HG02970 (cell line): ENCODE results near the gene RPL41.
A peak's percentile ranks its signal among the peaks of the same experiment; 100 is the strongest.

ENCODE experiments used
- ATAC-seq: cut with Tn5 transposase; IDR thresholded peaks from one replicate; pipeline ENCODE4 v1.9.1; 2021; ENCODE audit warnings: mild to moderate bottlenecking, moderate library complexity, moderate number of reproducible peaks; ENCODE audit not compliant: unreplicated experiment, low FRiP score

Gene RPL41

DNA sequence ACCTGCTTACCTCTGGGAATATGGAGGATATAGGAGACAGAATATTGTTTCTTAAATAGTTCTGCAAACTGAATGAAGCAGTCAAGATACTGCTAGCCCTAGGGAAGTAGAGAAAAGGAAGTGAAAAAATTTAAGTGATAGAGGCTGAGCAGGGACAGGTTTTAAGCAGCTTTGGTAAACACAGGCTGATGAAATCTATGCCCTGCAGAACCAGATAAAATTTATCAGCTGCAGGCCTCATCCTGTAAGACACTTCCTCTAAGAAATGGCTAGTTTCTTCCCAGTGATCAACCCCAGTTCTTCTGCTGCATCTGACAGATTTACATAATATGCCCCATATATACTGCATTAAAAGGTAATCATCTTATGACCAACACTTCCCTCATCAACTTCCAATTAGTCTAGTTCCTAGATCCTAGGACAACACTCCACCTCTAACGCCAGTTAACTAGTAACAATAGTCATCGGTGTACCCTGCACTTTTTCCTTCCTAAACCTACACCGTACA is 10.4 kb downstream of the RPL41 start:
- no peak for ATAC-seq

DNA sequence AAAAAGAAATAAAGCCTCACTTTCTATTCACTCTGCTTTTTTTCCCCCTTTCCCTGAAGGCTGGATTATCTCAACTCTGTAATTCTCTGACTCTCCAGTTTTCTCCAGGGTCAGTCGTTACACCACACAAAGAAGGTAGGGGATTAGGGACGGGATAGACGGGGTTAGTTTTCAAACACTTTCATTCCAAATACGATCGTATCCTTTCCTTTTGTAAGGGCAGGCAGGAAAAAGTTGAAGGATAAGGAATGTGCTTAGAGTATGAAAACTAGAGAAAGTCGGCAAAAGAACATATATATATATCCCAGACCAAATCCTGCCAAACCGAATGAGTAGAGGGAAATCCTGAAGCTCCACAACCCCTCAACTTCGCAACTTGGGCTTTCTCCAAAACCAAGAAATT is 11.1 kb downstream of the RPL41 start:
- no peak for ATAC-seq

- ATAC-seq: peak; percentile 81
These were observed 11.6 kb downstream of the RPL41 start, which contains the start of gene ESYT1 for GRCh38 chr12:56127888-56128669. Gene ESYT1 (plus strand): TSS chr12:56128267. CDS start chr12:56128320, 53 bp downstream.

DNA sequence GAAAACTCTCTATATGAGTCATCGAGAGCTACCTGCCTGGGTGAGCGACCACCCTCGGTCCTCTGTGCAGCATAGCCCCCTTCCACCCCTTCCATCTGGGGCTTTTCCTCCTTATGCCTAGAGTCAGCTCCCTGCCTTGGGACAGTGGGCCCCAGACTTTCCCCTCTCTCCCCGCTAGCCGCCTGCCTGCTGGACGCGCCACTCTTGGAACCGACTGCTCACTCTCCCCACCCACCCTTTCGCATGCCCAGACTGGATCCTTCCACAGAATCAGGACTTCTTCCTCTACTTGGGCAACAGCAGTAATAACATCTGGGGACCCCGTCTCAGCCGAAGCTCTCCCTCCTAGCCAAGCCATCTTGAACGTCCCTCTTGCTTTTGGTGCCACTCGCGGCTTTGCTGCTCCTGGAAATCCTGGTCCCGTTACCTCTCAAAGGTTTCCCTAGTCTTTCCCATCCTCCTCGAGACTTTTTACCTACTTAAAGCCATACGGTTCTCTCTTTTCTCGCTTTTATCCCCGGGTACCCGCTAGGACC is 12.3 kb downstream of the RPL41 start:
- ATAC-seq: no peak

- no peak for ATAC-seq
These were observed 12.9 kb downstream of the RPL41 start for GRCh38 chr12:56129206-56129941.

DNA sequence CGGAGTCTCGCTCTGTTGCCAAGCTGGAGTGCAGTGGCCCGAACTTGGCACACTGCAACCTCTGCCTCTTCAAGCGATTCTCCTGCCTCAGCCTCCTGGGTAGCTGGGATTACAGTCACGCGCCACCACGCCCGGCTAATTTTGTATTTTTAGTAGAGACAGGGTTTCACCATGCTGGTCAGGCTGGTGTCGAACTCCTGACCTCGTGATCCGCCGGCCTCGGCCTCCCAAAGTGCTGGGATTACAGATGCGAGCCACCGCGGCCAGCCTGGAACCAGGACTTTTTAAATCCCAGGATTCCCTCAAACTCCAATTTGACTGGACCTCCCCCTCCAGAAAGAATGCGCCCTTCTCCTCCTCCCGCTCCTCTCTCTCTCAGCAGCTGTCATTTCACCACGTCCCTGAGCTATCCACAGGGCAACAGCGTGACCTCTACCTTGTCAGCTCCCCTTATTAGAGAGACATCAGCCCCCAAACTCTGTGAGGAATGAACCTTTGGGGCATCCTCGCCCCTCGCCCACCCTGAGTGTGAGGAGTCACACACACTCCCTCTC is 13.6 kb downstream of the RPL41 start:
- ATAC-seq: no peak

DNA sequence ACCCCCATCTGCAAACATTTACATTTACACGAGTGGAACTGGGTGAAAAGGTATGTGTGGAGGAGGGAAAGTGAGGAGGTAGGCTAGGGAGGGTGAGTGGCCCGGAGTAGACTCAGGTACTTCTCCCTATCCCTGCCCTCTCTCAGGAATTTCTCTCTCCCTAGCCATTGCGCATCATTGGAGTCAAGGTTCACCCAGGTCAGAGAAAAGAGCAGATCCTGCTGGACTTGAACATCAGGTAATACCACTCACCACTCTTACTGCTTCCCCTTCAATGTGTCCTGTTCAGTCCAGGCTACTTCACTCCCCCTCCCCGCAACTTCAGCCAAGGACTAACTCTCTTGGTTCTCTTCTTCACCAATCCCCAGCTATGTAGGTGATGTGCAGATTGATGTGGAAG is 14.4 kb downstream of the RPL41 start:
- ATAC-seq: no peak

GRCh38 chr12:56134897-56135296 is 18.5 kb downstream of the RPL41 start:
- ATAC-seq: no peak

DNA sequence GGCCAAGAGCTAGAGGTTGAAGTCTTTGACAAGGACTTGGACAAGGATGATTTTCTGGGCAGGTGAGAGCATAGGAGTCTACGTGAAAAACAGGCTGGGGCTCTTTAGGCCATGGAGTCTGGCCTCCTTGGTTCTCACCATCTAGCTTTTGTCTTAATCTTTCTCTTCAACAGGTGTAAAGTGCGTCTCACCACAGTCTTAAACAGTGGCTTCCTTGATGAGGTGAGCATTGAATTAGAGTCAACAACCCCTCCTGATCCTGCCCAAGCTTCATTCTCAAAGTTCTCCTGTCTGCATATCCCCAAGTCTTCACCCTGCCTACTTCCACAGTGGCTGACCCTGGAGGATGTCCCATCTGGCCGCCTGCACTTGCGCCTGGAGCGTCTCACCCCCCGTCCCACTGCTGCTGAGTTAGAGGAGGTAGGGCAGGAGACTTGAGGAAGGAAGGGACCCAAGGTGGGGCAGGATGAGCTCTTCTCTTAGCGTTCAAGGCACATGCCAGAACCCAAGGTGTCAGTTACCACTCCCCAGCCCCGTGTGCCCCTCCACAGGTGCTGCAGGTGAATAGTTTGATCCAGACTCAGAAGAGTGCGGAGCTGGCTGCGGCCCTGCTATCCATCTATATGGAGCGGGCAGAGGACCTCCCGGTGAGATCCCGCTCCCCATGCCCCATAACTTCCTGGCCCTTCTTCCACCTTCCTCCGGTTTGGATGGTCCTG is 21.6 kb downstream of the RPL41 start:
- no peak for ATAC-seq

GRCh38 chr12:56141946-56142784 is 25.7 kb downstream of the RPL41 start:
- ATAC-seq: no peak

- ATAC-seq: no peak
These were observed 26.8 kb downstream of the RPL41 start for GRCh38 chr12:56143217-56143616.

- no peak for ATAC-seq
These were observed 27.4 kb downstream of the RPL41 start for GRCh38 chr12:56143870-56144269.

- ATAC-seq: no peak
These were observed 28.8 kb downstream of the RPL41 start for GRCh38 chr12:56145217-56145616.

DNA sequence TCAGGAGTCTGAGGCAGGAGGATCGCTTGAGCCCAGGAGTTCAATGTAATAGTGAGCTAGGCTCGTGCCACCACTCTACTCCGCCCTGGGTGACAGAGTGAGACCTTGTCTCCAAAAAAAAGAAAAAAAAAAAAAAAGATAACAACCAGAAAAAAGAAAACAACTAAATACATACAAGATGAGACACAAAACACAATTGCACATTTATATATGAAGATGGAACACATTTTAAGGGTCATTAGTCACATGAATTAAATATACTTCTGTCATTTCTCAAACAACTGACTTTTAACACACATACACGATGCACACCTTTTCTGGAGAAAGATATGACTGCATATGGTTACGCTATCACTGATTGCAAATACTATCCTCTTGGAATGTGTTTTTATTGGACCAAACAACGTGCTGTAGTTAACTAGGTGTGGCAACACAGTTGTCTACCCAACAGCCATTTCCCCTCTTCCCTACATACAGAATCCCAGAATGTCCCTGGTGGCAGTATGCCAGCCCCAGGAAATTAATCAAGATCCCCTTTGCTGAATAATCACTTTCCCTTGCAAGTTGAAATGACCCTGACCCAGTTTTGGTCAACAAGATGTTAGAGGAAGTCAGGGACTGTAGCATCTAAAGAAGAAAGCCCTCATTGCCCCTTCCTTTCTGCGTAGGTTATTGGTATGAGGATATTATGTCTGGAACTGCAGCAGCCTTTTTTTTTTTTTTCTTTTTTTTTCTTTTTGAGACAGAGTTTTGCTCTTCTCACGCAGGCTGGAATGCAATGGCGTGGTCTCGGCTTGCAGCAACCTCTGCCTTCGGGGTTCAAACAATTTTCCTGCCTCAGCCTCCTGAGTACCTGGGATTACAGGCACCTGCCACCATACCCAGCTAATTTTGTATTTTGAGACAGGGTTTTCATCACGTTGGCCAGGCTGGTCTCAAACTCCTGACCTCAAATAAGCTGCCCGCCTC is 30.3 kb downstream of the RPL41 start:
- ATAC-seq: no peak

GRCh38 chr12:56150563-56150962 is 34.1 kb downstream of the RPL41 start:
- no peak for ATAC-seq

DNA sequence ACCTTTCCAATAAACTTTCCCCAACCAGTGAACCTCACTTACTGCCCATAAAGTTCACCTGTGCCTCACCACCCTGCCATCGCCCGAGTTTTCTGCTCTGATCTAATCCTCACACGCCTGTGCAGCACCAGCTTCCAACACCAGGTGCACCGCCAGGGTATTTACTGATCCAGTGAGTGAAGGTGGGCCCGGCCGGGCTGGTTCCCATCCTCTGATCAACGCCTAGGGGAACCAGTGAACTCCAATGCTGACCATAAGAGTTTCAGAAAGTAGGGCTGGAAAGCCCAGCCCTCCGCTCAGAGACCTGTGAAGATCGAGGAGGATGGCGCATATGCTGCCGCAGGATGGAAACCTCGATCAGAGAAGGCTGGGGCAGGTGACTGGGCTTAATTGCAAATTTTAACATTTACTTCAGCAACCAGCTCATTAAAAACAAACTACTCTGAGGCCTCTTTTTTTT is 35.3 kb downstream of the RPL41 start:
- peak; percentile 28 for ATAC-seq

GRCh38 chr12:56152132-56152755 is 35.8 kb downstream of the RPL41 start, which contains the start of gene MYL6B:
Gene MYL6B (plus strand): TSS chr12:56152587. CDS start chr12:56153919, 1,332 bp downstream.
- ATAC-seq: peak; percentile 82
